Bronchial epithelial cell (primary cell): ENCODE data around the gene PLA2G5. TPM values are rescaled to one million over a fixed set of nuclear protein-coding genes. Genes with fewer than 3 reads are reported as not detected.

ENCODE experiments used
- DNase-seq: peaks from one replicate; pipeline ENCODE4 v3.0.0-alpha.2; 2010; ENCODE audit warnings: low read depth
- FAIRE-seq: peaks from 2 replicates; lab custom pipeline; 2011; peaks lifted over from hg19 to GRCh38; lab: Jason Lieb, UNC
- H3K27me3 ChIP-seq: 2 replicates; pipeline ENCODE4 v1.5.1; 2011; ENCODE audit warnings: low read length; ENCODE audit not compliant: control insufficient read depth, insufficient read depth
- H3K36me3 ChIP-seq: 2 replicates; pipeline ENCODE4 v1.5.1; 2011; ENCODE audit warnings: low read length; ENCODE audit not compliant: control insufficient read depth, insufficient read depth
- H3K4me3 ChIP-seq: 2 replicates; pipeline ENCODE4 v1.5.1; 2011; ENCODE audit warnings: mild to moderate bottlenecking, low read depth, low read length, control low read depth
- CTCF ChIP-seq: IDR thresholded peaks from 2 replicates; pipeline ENCODE4 v1.5.1; 2011; ENCODE audit warnings: mild to moderate bottlenecking, moderate library complexity, low read length, control low read depth, inconsistent platforms; ENCODE audit not compliant: insufficient read depth, severe bottlenecking
- total RNA-seq: library from RNA; depleted of rRNA; stranded (reverse); fragments of >200 nt; gene quantifications from 2 replicates; pipeline ENCODE4 v1.2.1, GENCODE V29; 2014

Gene PLA2G5
- total RNA-seq, 1 donor from 2014 or later = not detected

DNA sequence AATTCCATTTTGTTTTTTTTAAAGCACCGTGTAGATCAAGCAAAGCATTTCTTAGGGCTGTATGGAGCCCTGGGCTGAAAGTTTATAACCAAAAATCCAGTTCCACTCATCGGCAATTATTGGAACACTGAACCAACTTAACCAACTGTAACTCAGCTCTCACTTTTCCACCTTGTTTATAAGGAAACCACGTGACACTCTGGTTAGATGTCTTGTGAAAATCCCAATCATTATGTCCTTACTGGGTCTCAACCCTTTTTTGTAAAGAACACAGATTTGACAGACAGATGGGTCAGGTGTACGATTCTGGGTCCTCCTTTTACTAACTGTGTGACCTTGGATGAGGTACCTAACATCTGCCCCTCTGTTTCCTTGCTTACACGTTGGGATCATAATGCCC is 6.2 kb downstream of the PLA2G5 start:
- no peak for FAIRE-seq
- Histone ChIP-seq H3K36me3 (no peaks in the 10 kb centered on the region), H3K4me3 (no peak overlapping the region), H3K27me3 (peaks cover 2% of the 10 kb centered on the region)
- DNase-seq = no peak
- TF ChIP-seq CTCF = no peak

GRCh38 chr1:20076710-20077461 is 6.9 kb downstream of the PLA2G5 start:
- H3K27me3 ChIP-seq = peaks cover 2% of the 10 kb centered on the region
- FAIRE-seq (no peak), DNase-seq (no peak)
- no peaks in the 10 kb centered on the region for H3K36me3 ChIP-seq
- H3K4me3 ChIP-seq = no peak overlapping the region
- no peak for TF ChIP-seq CTCF

- no peak for DNase-seq
- Histone ChIP-seq H3K27me3 (peaks cover 4% of the 10 kb centered on the region), H3K36me3 (no peaks in the 10 kb centered on the region), H3K4me3 (no peak overlapping the region)
- TF ChIP-seq CTCF = no peak
- no peak for FAIRE-seq
These were observed 8.2 kb downstream of the PLA2G5 start for GRCh38 chr1:20078171-20078651.

DNA sequence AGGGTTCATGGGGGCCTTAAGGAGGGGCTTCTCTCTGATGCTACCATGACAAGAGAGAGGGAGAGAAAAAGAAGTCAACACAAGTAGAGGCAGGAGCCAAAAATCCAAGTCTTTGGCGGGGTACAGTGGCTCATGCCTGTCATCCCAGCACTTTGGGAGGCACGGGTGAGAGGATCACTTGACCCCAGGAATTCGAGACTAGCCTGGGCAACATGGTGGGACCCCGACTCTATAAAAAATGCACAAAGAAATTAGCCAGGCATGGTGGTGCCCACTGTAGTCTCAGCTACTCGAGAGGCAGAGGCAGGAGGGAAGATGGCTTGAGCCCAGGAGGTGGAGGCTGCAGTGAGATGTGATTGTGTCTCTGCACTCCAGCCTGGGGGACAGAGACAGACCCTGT is 8.7 kb downstream of the PLA2G5 start:
- no peak for TF ChIP-seq CTCF
- FAIRE-seq (no peak), DNase-seq (no peak)
- Histone ChIP-seq H3K27me3 (peaks cover 4% of the 10 kb centered on the region), H3K4me3 (no peak overlapping the region), H3K36me3 (no peaks in the 10 kb centered on the region)

GRCh38 chr1:20079661-20080305 is 9.8 kb downstream of the PLA2G5 start:
- no peak for DNase-seq
- H3K36me3 ChIP-seq = no peaks in the 10 kb centered on the region
- no peak for TF ChIP-seq CTCF
- no peak overlapping the region for H3K4me3 ChIP-seq
- FAIRE-seq = no peak
- peaks cover 4% of the 10 kb centered on the region for H3K27me3 ChIP-seq
